ENCODE measurements around the gene CFAP73.

CFAP73 gene

DNA sequence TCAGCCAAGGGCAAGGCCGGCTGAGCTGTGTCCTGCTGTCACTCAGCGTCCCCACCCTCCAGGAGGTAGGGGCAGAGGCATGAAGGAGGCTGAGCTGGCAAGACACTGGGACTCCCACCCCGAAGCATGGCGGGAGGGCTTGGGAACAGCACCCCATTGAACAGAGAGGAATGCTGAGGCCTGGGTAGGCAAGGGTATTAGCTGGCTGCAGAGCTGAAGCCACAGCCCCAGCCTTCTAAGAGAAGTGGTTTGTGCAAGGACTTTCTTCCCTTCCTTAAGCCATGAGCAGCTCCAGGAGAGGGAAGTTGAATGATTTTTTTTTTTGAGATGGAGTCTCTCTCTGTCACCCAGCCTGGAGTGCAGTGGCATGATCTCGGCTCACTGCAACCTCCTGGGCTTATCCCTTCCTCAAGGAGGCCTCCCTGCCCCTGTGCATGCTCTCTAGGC, 6.6 kb upstream of the CFAP73 start:
- no peak for DNase-seq

DNA sequence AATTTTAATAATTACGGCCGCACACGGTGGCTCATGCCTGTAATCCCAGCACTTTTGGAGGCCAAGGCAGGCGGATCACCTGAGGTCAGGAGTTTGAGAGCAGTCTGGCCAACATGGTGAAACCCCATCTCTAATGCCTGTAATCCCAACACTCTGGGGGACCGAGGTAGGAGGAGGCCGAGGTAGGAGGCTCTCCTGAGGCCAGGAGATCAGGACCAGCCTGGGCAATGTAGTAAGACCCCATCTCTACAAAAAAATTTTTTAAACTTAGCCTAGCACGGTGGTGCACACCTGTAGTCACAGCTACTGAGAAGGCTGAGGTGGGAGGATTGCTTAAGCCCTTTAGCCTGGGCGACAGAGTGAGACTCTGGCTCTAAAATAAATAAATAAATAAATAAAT, 5.6 kb upstream of the CFAP73 start:
- DNase-seq, result no peak

DNA sequence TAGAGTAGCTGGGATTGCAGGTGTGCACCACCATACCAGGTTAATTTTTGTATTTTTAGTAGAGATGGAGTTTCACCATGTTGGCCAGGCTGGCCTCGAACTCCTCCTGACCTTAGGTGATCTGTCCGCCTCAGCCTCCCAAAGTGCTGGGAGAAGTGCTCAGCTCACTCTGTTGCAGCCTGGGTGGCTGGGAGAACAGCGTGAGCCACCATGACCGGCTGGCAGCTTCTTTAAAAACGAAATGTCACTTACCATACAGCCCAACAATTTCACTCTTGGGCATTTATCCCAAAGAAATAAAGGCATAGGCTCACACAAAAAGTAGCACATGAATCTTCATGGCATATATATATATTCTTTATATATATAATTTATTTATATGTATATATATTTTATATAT, 4.7 kb upstream of the CFAP73 start:
- no peak for DNase-seq

DNA sequence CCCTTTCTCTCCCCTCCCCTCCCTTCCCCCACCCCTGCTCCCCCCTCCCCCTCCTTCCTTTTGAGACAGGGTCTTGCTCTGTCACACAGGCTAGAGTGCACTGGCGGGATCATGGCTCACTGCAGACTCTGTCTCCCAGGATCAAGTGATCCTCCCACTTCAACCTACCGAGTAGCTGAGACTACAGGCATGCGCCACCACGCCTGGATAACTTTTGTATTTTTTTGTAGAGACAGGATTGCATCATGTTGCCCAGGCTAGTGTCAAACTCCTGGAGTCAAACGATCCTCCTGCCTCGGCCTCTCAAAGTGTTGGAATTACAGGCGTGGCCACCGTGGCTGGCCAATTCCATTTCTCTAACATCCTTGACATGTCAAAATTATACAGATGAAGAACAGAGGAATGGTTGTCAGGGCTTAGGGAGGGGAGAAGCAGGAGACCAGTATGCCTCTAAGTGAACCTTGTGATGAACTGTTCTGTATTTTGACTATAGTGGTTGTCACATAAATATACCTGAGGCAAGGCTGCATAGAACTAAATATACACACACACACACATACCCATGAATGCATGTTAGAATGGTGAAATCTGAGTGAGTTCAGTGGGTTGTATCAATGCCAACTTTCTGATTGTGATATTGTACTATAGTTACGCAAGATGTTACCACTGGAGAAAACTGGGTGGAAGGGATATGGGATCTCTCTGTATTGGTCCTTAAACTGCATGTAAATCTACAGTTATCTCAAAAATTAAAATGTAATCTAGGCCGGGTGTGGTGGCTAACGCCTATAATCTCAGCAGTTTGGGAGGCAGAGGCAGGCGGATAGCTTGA, 3.6 kb upstream of the CFAP73 start:
- no peak for DNase-seq

DNA sequence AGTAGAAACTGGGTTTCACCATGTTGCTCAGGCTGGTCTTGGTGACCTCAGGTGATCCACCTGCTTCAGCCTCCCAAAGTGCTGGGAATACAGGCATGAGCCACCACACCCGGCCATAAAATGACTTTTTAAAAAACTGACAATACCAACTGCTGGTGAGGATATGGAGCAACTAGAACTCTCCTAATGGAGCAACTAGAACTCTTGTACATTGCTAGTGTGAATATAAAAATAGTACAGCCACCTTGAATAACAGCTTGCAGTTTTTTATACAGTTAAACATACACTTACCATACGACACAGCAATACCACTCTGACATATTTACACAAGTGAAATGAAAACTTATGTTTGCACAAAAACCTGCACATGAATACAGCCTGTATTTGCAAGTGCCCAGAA, 2.5 kb upstream of the CFAP73 start:
- no peak for DNase-seq

DNA sequence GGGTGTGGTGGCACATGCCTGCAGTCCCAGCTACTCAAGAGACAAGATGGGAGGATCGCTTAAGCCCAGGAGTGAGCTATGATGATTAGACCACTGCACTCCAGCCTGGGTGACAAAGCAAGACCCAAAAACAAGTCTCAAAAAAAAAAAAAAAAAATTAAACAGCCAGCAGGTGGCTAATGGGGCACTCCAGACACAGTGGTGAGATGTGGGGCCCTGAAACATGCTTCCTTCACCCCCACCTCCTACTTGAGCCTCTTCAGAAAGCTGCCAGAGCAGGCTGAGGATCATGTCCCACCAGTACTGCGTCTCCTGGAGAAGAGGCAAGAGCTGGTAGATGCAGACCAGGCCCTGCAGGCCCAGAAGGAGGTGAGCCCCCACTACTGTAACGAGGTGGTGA, 2.1 kb downstream of the CFAP73 start:
- no peak for DNase-seq

DNA sequence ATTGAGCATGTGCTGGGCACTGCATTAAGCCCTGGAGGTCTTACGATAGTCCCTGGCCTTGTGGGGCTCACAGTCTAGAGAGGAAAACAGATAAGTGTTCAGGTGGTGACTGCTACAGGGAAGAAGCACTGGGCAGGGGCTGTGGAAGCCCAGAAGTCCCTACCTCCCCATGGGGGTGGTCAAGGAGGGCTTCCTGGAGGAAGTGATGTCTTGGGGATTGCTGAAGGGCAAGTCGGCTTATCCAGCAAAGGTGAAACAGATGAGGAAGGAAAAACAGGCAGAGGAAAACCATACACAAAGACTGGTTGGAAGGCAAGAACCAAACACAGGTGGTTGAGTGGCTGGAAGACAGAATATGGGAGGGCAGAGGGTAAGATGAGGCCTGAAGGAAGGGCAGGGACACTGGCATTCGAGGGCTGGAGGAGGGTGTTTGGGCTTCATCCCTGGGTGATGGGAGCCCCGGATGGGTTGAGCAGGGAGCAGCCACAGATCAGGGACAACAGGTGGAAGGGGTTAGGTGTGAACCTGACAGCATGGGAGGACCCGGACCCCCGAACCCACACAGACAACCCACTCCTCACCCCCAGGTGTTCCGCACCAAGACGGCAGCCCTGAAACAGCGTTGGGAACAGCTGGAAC, 2.8 kb downstream of the CFAP73 start:
- DNase-seq, result no peak

DNA sequence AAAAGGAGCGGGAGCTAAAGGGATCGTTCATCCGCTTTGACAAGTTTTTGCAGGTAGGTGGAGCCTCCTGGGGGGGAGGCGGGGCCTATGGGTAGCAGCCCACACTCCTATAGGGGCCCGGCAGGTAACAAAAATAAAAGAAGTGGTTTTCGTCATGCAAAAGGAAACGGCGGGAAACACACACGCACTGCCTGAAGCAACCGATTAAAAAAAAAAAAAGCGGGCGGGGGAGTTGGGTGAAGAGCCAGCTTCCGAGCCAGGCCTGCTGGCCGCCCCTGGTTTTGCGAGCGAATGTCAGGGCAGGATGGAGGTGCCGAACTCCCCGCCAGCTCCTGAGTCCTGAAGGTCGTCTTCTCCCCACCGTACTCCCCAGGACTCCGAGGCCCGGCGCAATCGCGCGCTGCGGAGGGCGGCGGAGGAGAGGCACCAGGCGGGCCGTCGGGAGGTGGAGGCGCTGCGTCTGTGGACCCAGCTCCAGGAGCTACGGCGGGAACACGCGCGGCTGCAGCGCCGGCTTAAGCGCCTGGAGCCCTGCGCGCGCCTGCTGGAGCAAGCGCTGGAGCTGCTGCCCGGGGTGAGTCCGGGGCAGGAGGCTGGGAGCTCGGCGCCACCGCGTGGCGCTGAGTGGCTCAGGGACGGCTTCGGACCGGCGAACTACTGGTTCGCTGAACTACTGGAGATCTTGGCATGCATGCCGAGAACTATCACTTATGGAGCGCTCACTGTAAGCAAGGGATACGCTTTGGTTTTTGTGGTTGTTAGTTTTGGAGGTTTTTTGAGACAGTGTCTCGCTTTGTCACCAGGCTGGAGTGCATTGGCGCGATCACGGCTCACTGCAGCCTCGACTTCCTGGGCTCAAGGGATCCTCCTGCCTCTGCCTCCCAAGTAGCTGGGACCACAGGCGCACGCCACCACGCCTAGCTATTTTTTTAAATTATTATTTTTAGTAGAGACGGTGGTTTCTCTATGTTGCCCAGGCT, 3.6 kb downstream of the CFAP73 start:
- peak; percentile 60 for DNase-seq

DNA sequence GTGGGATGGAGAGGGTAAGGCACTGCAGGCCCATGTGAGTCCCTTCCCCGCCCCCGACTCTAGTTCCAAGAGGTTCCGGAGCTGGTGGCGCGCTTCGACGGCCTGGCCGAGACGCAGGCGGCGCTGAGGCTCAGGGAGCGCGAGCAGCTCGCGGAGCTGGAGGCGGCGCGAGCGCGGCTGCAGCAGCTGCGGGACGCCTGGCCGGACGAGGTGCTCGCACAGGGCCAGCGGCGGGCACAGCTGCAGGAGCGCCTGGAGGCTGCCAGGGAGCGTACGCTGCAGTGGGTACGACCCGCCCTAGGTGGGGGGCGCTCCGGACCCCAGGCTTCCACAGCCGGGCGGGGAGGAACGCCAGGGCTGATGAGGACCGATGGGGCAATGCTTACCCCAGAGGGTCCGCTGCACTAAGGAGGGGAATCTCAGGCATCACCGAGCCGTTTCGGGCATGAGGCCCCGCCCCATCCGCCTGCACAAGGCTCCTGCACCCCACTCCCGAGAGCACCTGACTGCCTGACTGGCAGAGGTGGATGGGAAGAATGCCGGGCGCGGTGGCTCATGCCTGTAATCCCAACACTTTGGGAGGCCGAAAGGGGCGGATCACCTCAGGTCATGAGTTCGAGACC, 4.9 kb downstream of the CFAP73 start:
- DNase-seq, result no peak

DNA sequence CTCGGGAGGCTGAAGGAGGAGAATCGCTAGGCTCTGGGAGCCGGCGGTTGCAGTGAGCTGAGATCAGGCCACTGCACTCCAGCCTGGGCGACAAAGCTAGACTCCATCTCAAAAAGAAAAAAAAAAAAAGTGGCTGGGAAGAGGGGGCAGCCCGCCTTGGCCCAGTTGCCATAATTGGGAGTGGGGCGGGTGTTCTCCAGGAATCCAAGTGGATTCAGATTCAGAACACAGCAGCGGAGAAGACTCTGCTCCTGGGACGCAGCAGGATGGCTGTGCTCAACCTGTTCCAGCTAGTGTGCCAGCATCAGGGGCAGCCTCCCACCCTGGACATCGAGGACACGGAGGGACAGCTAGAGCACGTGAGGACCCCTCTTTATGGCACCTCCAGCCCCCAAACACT, 5.5 kb downstream of the CFAP73 start:
- no peak for DNase-seq

DNA sequence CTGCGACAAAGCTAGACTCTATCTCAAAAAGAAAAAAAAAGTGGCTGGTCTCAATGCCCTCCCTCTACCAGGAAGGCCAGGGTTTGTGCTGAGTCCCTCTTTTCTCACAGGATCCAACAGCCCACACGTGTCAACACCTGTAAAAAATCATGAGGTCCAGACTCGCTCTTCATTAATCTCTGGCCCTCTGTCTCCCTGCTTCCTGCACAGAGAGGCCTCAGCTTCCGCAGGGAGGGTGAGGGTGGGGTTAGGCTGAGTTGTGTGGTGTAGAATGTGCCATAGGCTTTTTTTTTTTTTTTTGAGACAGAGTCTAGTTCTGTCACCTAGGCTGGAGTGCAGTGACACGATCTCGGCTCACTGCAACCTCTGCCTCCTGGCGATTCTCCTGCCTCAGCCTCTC, 6.1 kb downstream of the CFAP73 start:
- DNase-seq, result no peak

DNA sequence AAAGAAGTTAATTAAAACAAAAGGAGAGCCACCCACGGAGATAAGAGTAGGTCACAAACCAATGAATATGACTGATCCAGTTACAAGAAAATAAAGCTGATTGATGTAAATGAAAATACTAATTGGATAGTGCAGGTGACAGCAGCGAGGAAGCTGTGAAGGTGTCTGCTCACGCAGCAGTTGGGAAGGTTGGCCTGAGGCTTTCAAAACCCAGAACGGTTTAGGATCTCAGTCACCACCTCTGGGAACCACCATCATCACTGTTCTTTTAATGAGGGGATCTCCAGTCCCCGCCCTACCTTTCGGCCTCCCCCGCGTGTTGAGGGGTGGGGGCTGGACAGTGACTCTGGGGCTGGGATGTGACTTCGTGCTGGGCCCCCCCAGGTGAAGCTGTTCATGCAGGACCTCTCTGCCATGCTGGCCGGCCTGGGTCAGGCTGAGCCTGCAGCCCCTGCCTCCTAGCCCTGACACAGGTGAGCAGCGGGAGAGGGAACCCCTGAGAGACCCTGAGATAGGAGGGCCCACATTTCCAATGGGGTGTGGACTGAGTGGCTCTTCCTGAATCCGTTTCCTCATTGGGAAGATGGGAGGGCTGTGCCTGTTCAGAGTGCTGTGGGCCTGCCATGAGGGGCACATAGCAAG, 7.8 kb downstream of the CFAP73 start:
- DNase-seq, result no peak

DNA sequence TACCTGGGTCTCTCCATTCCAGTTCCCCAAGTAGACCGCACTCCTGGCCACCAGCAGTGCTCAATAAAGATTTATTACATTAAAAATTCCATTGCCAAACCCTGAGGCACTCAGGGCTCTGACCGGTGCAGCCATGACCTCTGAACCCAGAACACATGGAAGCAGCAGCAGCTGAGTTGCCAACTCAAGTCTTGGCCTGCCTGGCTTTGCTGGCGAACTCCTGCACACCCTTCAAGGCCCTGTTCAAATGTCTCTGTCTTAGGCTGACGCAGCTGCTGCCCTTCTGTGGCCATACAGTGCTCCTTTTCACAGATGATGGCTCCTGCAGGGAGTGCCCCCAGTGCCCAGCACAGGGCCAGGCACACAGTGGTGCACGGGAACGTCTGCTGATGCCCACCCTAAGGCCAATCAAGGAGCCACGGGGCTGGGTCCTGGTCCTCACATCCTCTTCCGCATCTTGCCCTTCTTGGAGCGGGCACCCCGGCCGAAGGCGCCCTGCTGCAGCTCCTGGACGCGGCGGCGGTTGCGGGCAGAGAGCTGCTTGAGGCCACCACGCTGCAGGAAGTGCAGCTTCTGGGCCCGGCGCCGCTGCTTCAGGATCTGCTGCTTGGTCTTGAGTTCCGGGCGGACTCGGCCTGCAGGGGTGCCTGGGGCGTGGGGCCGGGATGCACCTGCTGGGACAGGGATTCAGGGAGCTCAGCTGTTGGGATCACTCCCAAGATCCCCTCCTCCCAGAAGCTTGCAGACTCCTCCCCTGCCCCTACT, 9.1 kb downstream of the CFAP73 start:
- DNase-seq, result no peak

DNA sequence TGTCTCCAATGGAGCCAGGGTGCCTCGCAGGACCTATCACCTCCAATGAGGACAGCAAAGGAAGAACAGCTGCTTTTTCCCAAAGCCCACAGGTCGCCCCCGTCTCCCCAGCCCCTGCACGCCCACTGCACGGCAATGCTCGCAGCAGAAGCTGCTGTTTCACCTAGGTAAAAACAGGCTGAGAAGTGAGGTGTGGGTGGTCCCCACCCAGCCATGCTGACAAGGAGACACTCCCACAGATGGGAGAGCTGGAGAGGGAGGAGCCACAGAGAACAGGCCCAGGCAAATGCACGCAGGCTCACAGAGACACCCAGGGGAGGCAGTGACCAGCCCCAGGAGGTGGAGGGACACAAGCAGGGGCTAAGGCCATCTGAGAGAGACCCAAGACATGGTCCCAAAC, 10.4 kb downstream of the CFAP73 start:
- no peak for DNase-seq

DNA sequence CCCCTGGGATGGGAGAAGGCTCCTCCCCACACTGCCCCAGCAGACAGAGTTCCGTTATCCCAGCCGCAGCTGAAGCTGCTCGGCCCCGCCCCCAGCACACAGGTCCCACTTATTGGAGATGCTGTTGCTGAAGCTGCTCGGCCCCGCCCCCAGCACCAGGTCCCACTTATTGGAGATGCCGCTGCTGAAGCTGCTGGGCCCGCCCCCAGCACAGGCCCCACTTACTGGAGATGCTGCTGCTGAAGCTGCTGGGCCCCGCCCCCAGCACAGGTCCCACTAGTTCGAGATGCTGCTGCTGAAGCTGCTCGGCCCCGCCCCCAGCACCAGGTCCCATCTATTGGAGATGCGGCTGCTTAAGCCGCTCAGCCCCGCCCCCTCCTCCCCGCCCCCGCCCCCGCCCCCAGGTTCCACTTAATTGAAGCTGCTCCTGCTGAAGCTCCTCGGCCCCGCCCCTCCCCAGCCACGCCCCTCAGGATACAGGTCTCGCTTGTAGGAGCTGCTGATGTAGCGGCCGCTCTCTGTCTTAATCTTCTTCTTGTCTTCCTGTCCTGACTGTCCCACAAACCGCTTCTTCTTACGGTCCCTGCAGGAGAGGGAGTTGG, 12.0 kb downstream of the CFAP73 start:
- DNase-seq, result no peak

DNA sequence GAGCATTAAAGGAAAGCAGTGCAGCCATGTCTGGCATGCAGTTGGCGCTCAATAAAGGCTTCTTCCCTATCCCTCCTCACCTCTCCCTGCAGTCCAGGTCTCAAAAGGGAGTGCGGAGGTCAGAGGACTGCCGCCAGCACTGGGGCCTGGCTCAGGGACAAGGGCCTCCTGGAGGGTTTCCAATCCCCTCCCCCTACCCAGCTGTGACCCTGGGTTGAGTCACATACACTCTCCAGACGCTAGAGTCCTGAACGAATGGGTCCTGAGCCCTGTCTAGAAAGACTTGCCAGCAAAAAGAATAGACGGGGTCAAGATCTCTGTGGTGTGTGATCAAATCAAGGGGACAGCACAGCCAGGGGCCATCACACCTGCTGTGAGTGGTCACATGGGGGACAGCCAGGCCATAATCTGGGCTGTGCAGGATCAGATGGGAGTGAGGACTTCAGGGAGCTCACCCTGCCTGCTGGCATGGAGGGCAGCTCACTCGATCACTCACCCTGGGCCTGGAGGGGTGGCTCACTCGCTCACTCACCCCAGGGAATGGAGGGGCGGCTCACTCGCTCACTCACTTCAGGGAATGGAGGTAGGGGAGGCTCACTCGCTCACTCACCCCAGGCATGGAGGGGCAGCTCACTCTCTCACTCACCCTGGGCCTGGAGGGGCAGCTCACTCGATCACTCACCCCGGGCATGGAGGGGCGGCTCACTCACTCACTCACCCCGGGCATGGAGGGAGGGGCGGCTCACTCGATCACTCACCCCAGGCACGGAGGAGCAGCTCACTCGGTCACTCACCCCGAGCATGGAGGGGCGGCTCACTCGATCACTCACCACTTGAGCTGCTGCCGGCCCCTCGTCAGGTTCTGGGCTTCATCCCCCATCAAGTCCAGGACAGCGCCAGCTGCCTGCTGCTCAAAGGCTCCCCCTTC, 12.8 kb downstream of the CFAP73 start:
- DNase-seq, result no peak

DNA sequence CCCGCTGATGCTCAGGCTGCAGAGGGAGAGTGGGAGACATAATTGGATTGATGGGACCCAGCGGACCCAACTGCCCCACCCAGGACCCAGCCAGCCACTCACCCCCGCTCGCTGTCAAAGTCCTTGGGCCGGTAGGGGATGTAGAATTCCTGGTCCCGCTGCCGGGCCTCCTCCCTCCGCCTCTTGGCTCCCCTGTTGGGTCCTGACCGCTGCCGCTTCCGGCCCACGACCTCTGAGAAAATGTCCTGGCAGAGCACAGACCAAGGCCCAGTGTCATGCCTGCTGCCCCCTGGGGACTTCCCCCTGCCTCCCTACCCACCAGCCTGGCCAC, 13.5 kb downstream of the CFAP73 start:
- no peak for DNase-seq

DNA sequence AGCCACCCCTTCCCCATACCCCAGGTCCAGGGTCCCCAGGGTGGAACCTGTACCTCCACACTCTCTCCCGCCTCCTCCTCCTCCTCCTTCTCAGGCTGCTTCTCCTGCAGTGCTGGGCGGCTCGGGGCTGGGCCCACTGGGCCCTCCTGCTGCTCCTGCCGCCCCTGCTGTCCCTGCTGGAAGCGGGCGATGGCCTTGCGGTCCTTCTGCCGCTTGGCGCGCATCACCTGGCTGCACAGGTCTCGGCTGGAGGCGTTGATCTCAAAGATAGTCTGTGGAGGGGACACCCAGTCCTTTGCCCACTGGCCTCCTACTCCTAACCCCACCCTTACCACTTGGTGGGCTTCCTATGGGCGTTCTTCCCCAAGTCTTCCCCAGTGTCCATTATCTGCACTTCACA, 14.5 kb downstream of the CFAP73 start:
- no peak for DNase-seq

DNA sequence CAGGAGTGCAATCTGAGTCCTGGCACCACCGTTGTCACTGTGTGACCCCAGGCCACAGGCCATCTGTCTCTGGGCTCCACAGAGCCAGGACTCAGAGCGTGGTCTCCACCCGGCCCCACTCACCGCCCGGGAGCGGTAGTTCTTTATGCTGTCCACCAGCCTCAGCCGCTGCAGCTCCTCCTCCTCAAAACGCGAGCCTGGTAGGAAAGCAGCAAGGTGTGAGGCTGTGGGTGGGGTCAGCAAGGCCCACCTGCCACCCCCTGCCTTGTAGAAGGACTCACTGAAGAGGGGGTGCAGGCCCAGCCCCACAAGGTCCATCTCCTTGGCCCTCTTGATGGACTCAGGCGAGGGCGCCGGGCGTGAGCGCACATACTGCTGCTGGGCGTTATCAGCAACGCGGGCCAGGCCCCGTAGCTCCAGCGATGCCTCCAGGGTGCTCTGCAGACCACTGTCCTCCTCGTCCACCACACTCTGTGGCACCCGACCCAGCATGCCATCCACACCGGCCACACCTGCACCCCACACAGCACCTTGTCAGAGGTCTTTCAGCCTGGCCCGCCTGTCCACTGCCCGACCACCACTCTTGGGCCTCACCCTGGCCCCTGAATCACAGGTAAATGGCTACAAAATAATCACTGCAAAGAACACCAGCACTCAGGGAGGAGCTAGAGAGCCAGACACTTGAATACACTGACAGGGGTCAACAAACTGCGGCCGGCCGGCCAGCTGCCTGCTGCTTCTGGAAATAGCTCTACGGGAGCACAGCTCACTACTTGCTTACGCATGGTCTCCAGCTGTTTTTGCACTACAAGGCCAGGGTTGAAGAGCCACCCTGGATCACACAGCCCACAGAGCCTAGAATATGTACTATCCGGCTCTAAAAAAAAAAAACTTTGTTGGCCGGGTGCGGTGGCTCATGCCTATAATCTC, 16.3 kb downstream of the CFAP73 start:
- no peak for DNase-seq

All from DMS79 (cell line).